SK-N-SH (cell line): ENCODE results near the gene KRTAP15-1. TPM values are rescaled to one million over a fixed set of nuclear protein-coding genes. Genes with fewer than 3 reads are reported as not detected.

Experiments used
- CTCF ChIA-PET: fragments of 300-600, 350-600 bp; formaldehyde crosslinking; extraction: SDS; loops from one replicate; lab custom pipeline; 2021; lab: Yijun Ruan, JAX
- POLR2A ChIA-PET: fragments of 350-600 bp; sonication (Branson Sonifier 250); formaldehyde crosslinking; extraction: SDS; loops from one replicate; lab custom pipeline; 2020; ENCODE audit warnings: antibody characterized with exemption, inconsistent platforms; lab: Yijun Ruan, JAX
- DNase-seq: peaks from one replicate; pipeline ENCODE4 v3.0.0; 2012
- H2AFZ ChIP-seq: fragments of 200-600 bp; sonication (generic); 2 replicates; pipeline ENCODE4 v1.8.1; 2016; ENCODE audit warnings: antibody characterized with exemption, mild to moderate bottlenecking, low read depth
- H3F3A ChIP-seq: fragments of 200-600 bp; sonication (generic); replicated peaks from 2 replicates; pipeline ENCODE3; 2016; ENCODE audit warnings: antibody characterized with exemption, mild to moderate bottlenecking; ENCODE audit not compliant: insufficient read depth
- H3K27ac ChIP-seq, 2 experiments: fragments of 200-500 bp in 1 of 2; fragments of 200-600 bp in 1 of 2; sonication (Bioruptor generic) in 1 of 2; sonication (generic), shearing (Covaris generic) in 1 of 2; 2 replicates each; pipeline versions ENCODE4 v1.5.1 to v1.6.1; 2014 to 2016; ENCODE audit warnings: low read depth in 2 of 2, inconsistent platforms in 1 of 2, low read length in 1 of 2, mild to moderate bottlenecking in 1 of 2, mixed read lengths in 1 of 2
- H3K27me3 ChIP-seq: fragments of 200-600 bp; sonication (generic), shearing (Covaris generic); 2 replicates; pipeline ENCODE4 v1.6.1; 2016; ENCODE audit warnings: mixed run types; ENCODE audit not compliant: insufficient read depth
- H3K36me3 ChIP-seq, 2 experiments: fragments of 200-500 bp in 1 of 2; fragments of 200-600 bp in 1 of 2; sonication (Bioruptor generic) in 1 of 2; sonication (generic) in 1 of 2; replicated peaks in 1 of 2; 2 replicates each; pipeline versions ENCODE3 to v1.5.1; 2014 to 2016; ENCODE audit warnings: low read length in 1 of 2, mild to moderate bottlenecking in 1 of 2; ENCODE audit not compliant: insufficient read depth in 2 of 2, control insufficient read depth in 1 of 2
- H3K4me1 ChIP-seq, 2 experiments: fragments of 200-500 bp in 1 of 2; fragments of 200-600 bp in 1 of 2; sonication (Bioruptor generic) in 1 of 2; sonication (generic), shearing (Covaris generic) in 1 of 2; 2 replicates each; pipeline versions ENCODE4 v1.5.1 to v1.6.1; 2014 to 2016; ENCODE audit warnings: low read depth in 1 of 2, low read length in 1 of 2, mixed run types in 1 of 2; ENCODE audit not compliant: insufficient read depth in 2 of 2, control insufficient read depth in 1 of 2
- H3K4me2 ChIP-seq: fragments of 200-600 bp; sonication (generic), shearing (Covaris generic); 2 replicates; pipeline ENCODE4 v1.6.1; 2017; ENCODE audit warnings: mixed run types
- H3K4me3 ChIP-seq, 2 experiments: fragments of 200-500 bp in 1 of 2; fragments of 200-600 bp in 1 of 2; sonication (Bioruptor generic) in 1 of 2; sonication (generic), shearing (Covaris generic) in 1 of 2; 2 replicates each; pipeline versions ENCODE4 v1.5.1 to v1.8.1; 2014 to 2016; ENCODE audit warnings: low read depth in 2 of 2, inconsistent platforms in 1 of 2, low read length in 1 of 2, mild to moderate bottlenecking in 1 of 2, mixed read lengths in 1 of 2, moderate library complexity in 1 of 2
- H3K79me2 ChIP-seq: fragments of 200-600 bp; sonication (generic); 2 replicates; pipeline ENCODE4 v1.8.1; 2017; ENCODE audit warnings: mild to moderate bottlenecking; ENCODE audit not compliant: insufficient read depth
- H3K9ac ChIP-seq: fragments of 200-600 bp; sonication (generic); 2 replicates; pipeline ENCODE4 v1.6.1; 2017; ENCODE audit warnings: mixed run types
- H3K9me2 ChIP-seq: fragments of 200-600 bp; sonication (generic); 2 replicates; pipeline ENCODE4 v1.6.1; 2017; ENCODE audit warnings: mixed run types
- H3K9me3 ChIP-seq: fragments of 200-600 bp; sonication (generic); 2 replicates; pipeline ENCODE4 v1.6.1; 2017; ENCODE audit warnings: mixed run types, mild to moderate bottlenecking, moderate library complexity
- H4K20me1 ChIP-seq: fragments of 200-600 bp; sonication (generic); 2 replicates; pipeline ENCODE4 v1.6.1; 2017; ENCODE audit warnings: mild to moderate bottlenecking, mixed run types; ENCODE audit not compliant: insufficient read depth
- CHD2 ChIP-seq: fragments of 150-350 bp; IDR thresholded peaks from 2 replicates; pipeline ENCODE4 v1.6.1; 2018; ENCODE audit warnings: low read length; ENCODE audit not compliant: partially characterized antibody
- FOSL2 ChIP-seq: IDR thresholded peaks from 2 replicates; pipeline ENCODE4 v1.4.0; 2012; ENCODE audit warnings: low read depth, mild to moderate bottlenecking, moderate library complexity, borderline replicate concordance
- FOXJ3 ChIP-seq: sonication (generic); formaldehyde crosslinking; IDR thresholded peaks from 2 replicates; pipeline ENCODE4 v1.5.1; 2020; ENCODE audit warnings: mild to moderate bottlenecking, missing genetic modification reagents
- IRF3 ChIP-seq: fragments of 150-350 bp; IDR thresholded peaks from 2 replicates; pipeline ENCODE4 v1.6.1; 2016; ENCODE audit warnings: mild to moderate bottlenecking, low read depth, low read length
- JUND ChIP-seq: IDR thresholded peaks from 2 replicates; pipeline ENCODE4 v1.4.0; 2012
- MAX ChIP-seq: IDR thresholded peaks from 2 replicates; pipeline ENCODE4 v1.4.0; 2012; ENCODE audit warnings: low read depth
- NRF1 ChIP-seq: IDR thresholded peaks from 2 replicates; pipeline ENCODE4 v1.6.1; 2012; ENCODE audit warnings: low read depth, mild to moderate bottlenecking, low read length
- POLR2AphosphoS5 ChIP-seq: IDR thresholded peaks from 2 replicates; pipeline ENCODE4 v1.6.1; 2012; ENCODE audit warnings: low read depth, low read length
- RAD21 ChIP-seq: IDR thresholded peaks from 2 replicates; pipeline ENCODE4 v1.6.1; 2012; ENCODE audit warnings: mild to moderate bottlenecking, low read length
- RXRA ChIP-seq: IDR thresholded peaks from 2 replicates; pipeline ENCODE4 v1.4.0; 2012; ENCODE audit warnings: low read depth, mild to moderate bottlenecking, borderline replicate concordance
- SIN3A ChIP-seq: IDR thresholded peaks from 2 replicates; pipeline ENCODE4 v1.6.1; 2012; ENCODE audit warnings: low read depth, mild to moderate bottlenecking, low read length, moderate library complexity, borderline replicate concordance
- SMC3 ChIP-seq: IDR thresholded peaks from 2 replicates; pipeline ENCODE4 v1.6.1; 2012; ENCODE audit warnings: low read depth, low read length, improper control_type of control experiment
- TAF1 ChIP-seq: IDR thresholded peaks from 2 replicates; pipeline ENCODE4 v1.6.1; 2012; ENCODE audit warnings: low read depth, mild to moderate bottlenecking, low read length, moderate library complexity, borderline replicate concordance
- USF2 ChIP-seq: fragments of 150-350 bp; IDR thresholded peaks from 2 replicates; pipeline ENCODE4 v1.6.1; 2017; ENCODE audit warnings: antibody characterized with exemption, low read length, low read depth, borderline replicate concordance
- ZBTB33 ChIP-seq: IDR thresholded peaks from 2 replicates; pipeline ENCODE4 v1.4.0; 2012; ENCODE audit warnings: low read depth, borderline replicate concordance
- WGBS: methylation state at CpG from one replicate; pipeline ENCODE4 v1.1.6; 2017; ENCODE audit warnings: low lambda C conversion rate; 5-methylcytosine and 5-hydroxymethylcytosine counted together
- polyA plus RNA-seq, 3 experiments: library from polyadenylated mRNA; depleted of rRNA; stranded (reverse); fragments of >200 nt; gene quantifications; 2 replicates each; pipeline ENCODE4 v1.2.3, GENCODE V29; 2012
- TF ChIP-seq, protein P1 (sequence below): IDR thresholded peaks from 2 replicates; pipeline ENCODE4 v1.4.0; 2012; ENCODE audit warnings: low read depth, borderline replicate concordance

The KRTAP15-1 gene
- polyA plus RNA-seq, 1 of the 3 experiments (the other 2 are of a cell fraction), result not detected

DNA sequence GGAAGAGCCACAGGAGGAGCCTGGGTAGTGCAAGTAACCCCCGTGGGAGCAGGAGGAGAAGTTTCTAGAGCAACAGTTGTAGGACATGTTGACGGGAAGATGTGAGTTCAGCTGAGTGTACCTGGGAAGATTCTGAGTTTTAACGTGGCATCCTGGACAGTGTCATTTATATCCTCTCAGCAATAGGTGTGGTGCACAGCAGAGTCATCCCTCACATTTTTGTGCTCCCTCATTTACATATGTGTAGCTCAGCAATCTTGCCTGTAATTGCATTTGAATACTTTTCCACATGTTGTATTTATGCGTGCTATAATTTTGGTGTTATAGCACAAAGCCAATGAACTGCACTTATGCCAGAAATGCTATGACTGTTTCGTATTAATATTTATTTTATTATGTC, 14.2 kb upstream of the KRTAP15-1 start, which contains the start of gene KRTAP13-3 (continued):
- TF ChIP-seq RXRA, result no peak

- CTCF ChIA-PET, result no interaction called here
- 0% methylated on average over 3 of the region's 3 CpGs for WGBS
- Histone ChIP-seq H3K4me2 (no peak overlapping the region), H2AFZ (no peak overlapping the region), H3K27me3 (no peaks in the 10 kb centered on the region), H3K4me1 (no peaks in the 10 kb centered on the region), H3K9me2 (no peaks in the 10 kb centered on the region), H3K36me3 (no peaks in the 10 kb centered on the region), H3K27ac (no peak overlapping the region), H3K9ac (no peak overlapping the region), H3K9me3 (no peaks in the 10 kb centered on the region), H3K4me3 (no peak overlapping the region), H4K20me1 (no peaks in the 10 kb centered on the region), H3K79me2 (no peaks in the 10 kb centered on the region), H3F3A (no peaks in the 10 kb centered on the region)
- TF ChIP-seq JUND (no peak), RAD21 (no peak), NRF1 (no peak), MAX (no peak), RXRA (no peak), ZBTB33 (no peak), IRF3 (no peak), SMC3 (no peak)
- POLR2A ChIA-PET, result no interaction called here
- DNase-seq, result no peak
Measured at GRCh38 chr21:30426731-30427130, 13.3 kb upstream of the KRTAP15-1 start.

- H3K27me3 ChIP-seq, result no peaks in the 10 kb centered on the region
- 0% methylated on average over 6 of the region's 9 CpGs for WGBS
- no peaks in the 10 kb centered on the region for H3K4me1 ChIP-seq
- H3K79me2 ChIP-seq, result no peaks in the 10 kb centered on the region
- H4K20me1 ChIP-seq, result no peaks in the 10 kb centered on the region
- H3K36me3 ChIP-seq, result no peaks in the 10 kb centered on the region
- H3K4me2 ChIP-seq, result no peak within 1 kb of the TSS
- H3K27ac ChIP-seq, result no peak within 1 kb of the TSS
- H3F3A ChIP-seq, result no peaks in the 10 kb centered on the region
- CTCF ChIA-PET, result interaction anchor here (1.0 kb wide), 1 partner anchor 22 kb away, joined by 4 read pairs; no protein-coding TSS in a partner anchor
- no peaks in the 10 kb centered on the region for H3K9me3 ChIP-seq
- no peaks in the 10 kb centered on the region for H3K9me2 ChIP-seq
- no peak within 1 kb of the TSS for H2AFZ ChIP-seq
- no peak within 1 kb of the TSS for H3K4me3 ChIP-seq
- DNase-seq, result no peak
- TF ChIP-seq CHD2 (no peak), MAX (no peak), TAF1 (no peak), FOSL2 (no peak), NRF1 (no peak), POLR2AphosphoS5 (no peak), SIN3A (no peak), FOXJ3 (CRISPR knock-in tag) (no peak), RXRA (no peak), USF2 (no peak)
- TF ChIP-seq, protein P1, sequence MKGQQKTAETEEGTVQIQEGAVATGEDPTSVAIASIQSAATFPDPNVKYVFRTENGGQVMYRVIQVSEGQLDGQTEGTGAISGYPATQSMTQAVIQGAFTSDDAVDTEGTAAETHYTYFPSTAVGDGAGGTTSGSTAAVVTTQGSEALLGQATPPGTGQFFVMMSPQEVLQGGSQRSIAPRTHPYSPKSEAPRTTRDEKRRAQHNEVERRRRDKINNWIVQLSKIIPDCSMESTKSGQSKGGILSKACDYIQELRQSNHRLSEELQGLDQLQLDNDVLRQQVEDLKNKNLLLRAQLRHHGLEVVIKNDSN, result no peak
- POLR2A ChIA-PET, result no interaction called here
- no peak within 1 kb of the TSS for H3K9ac ChIP-seq
Measured at GRCh38 chr21:30430170-30430655, 9.9 kb upstream of the KRTAP15-1 start, which contains the start of gene KRTAP13-4. TSS of gene KRTAP13-4 (plus strand) at chr21:30430220. CDS start at chr21:30430276, 56 bp downstream.
